IMR-90 (cell line): ENCODE results near the gene ABHD16B. TPM values are rescaled to one million over a fixed set of nuclear protein-coding genes. Genes with fewer than 3 reads are reported as not detected.

Experiments used
- ATAC-seq: fragments of 200-7000 bp; cut with Tn5 transposase; 2 replicates; pipeline ENCODE4 v1.9.1; 2020; ENCODE audit warnings: low read depth, mild to moderate bottlenecking, moderate library complexity
- BruUV-seq: library from RNA; stranded (reverse); fragments of 400-500 nt; replicated peaks from 2 replicates; lab custom pipeline; 2021; lab: Mats Ljungman, UMichigan
- CTCF ChIA-PET: fragments of 300-600 bp; formaldehyde crosslinking; extraction: SDS; loops from one replicate; lab custom pipeline; 2021; ENCODE audit warnings: antibody characterized with exemption; lab: Yijun Ruan, JAX
- POLR2A ChIA-PET: fragments of 300-600 bp; sonication (Branson Sonifier 250); formaldehyde crosslinking; loops from one replicate; lab custom pipeline; 2022; ENCODE audit warnings: antibody characterized with exemption; ENCODE audit not compliant: unreplicated experiment; lab: Charles Lee
- DNase-seq: peaks from one replicate; pipeline ENCODE4 v3.0.0; 2013
- H2AFZ ChIP-seq: replicated peaks from 2 replicates; pipeline ENCODE3; 2013; ENCODE audit warnings: low read length, mild to moderate bottlenecking; ENCODE audit not compliant: poor library complexity
- H2AK5ac ChIP-seq: 2 replicates; pipeline ENCODE4 v1.6.1; 2013; ENCODE audit warnings: low read depth, low read length, inconsistent platforms
- H2AK9ac ChIP-seq: replicated peaks from 2 replicates; pipeline ENCODE3; 2013; ENCODE audit warnings: mild to moderate bottlenecking, low read depth, low read length, moderate library complexity; ENCODE audit not compliant: poor library complexity
- H2BK120ac ChIP-seq: 2 replicates; pipeline ENCODE4 v1.6.1; 2013; ENCODE audit warnings: low read depth, low read length, inconsistent platforms
- H2BK15ac ChIP-seq: 3 replicates; pipeline ENCODE4 v1.6.1; 2013; ENCODE audit warnings: low read depth, low read length, inconsistent platforms
- H2BK20ac ChIP-seq: 2 replicates; pipeline ENCODE4 v1.6.1; 2013; ENCODE audit warnings: low read depth, mild to moderate bottlenecking, inconsistent platforms, low read length, moderate library complexity
- H2BK5ac ChIP-seq: 2 replicates; pipeline ENCODE4 v1.6.1; 2013; ENCODE audit warnings: mild to moderate bottlenecking, low read depth, low read length, inconsistent platforms; ENCODE audit not compliant: poor library complexity, severe bottlenecking
- H3K14ac ChIP-seq: replicated peaks from 2 replicates; pipeline ENCODE4 v1.6.1; 2013; ENCODE audit warnings: low read depth, low read length, inconsistent platforms
- H3K18ac ChIP-seq: 2 replicates; pipeline ENCODE4 v1.6.1; 2013; ENCODE audit warnings: low read depth, low read length, control low read depth
- H3K23ac ChIP-seq: 2 replicates; pipeline ENCODE4 v1.6.1; 2013; ENCODE audit warnings: low read depth, low read length, inconsistent platforms
- H3K27ac ChIP-seq: 2 replicates; pipeline ENCODE4 v1.5.1; 2013; ENCODE audit warnings: mild to moderate bottlenecking, control low read depth, low read length; ENCODE audit not compliant: insufficient read depth
- H3K27me3 ChIP-seq: 2 replicates; pipeline ENCODE4 v1.6.1; 2013; ENCODE audit warnings: low read length; ENCODE audit not compliant: control insufficient read depth, insufficient read depth
- H3K36me3 ChIP-seq: 2 replicates; pipeline ENCODE4 v1.6.1; 2013; ENCODE audit warnings: low read length, mixed read lengths; ENCODE audit not compliant: control insufficient read depth, insufficient read depth
- H3K4ac ChIP-seq: 2 replicates; pipeline ENCODE4 v1.6.1; 2013; ENCODE audit warnings: low read depth, low read length, inconsistent platforms
- H3K4me1 ChIP-seq: 2 replicates; pipeline ENCODE4 v1.6.1; 2013; ENCODE audit warnings: low read length, mixed read lengths; ENCODE audit not compliant: control insufficient read depth, insufficient read depth
- H3K4me2 ChIP-seq: 2 replicates; pipeline ENCODE4 v1.6.1; 2013; ENCODE audit warnings: low read depth, mild to moderate bottlenecking, control low read depth, low read length, moderate library complexity
- H3K4me3 ChIP-seq: 2 replicates; pipeline ENCODE4 v1.5.1; 2013; ENCODE audit warnings: low read depth, mild to moderate bottlenecking, control low read depth, low read length, moderate library complexity; ENCODE audit not compliant: insufficient read depth
- H3K56ac ChIP-seq: 2 replicates; pipeline ENCODE4 v1.6.1; 2013; ENCODE audit warnings: low read length, inconsistent platforms; ENCODE audit not compliant: insufficient read depth; ENCODE audit errors: extremely low read depth
- H3K79me1 ChIP-seq, 2 experiments: 2 replicates each; pipeline ENCODE4 v1.6.1; 2013; ENCODE audit warnings: low read length in 2 of 2, inconsistent platforms in 1 of 2, low read depth in 1 of 2
- H3K9ac ChIP-seq: 2 replicates; pipeline ENCODE4 v1.6.1; 2013; ENCODE audit warnings: low read depth, low read length, control low read depth
- H3K9me1 ChIP-seq: 2 replicates; pipeline ENCODE4 v1.6.1; 2013; ENCODE audit warnings: low read length, inconsistent platforms; ENCODE audit not compliant: insufficient read depth
- H3K9me3 ChIP-seq: 2 replicates; pipeline ENCODE4 v1.6.1; 2013; ENCODE audit warnings: low read length; ENCODE audit not compliant: control insufficient read depth, insufficient read depth
- H4K20me1 ChIP-seq: 2 replicates; pipeline ENCODE4 v1.6.1; 2013; ENCODE audit warnings: low read length, inconsistent platforms; ENCODE audit not compliant: insufficient read depth
- H4K5ac ChIP-seq: 2 replicates; pipeline ENCODE4 v1.6.1; 2013; ENCODE audit warnings: mild to moderate bottlenecking, low read depth, low read length, control low read depth
- H4K8ac ChIP-seq, 2 experiments: 2 replicates each; pipeline ENCODE4 v1.6.1; 2013; ENCODE audit warnings: low read depth in 2 of 2, low read length in 2 of 2, control low read depth in 1 of 2, inconsistent platforms in 1 of 2
- H4K91ac ChIP-seq: 2 replicates; pipeline ENCODE4 v1.6.1; 2013; ENCODE audit warnings: low read depth, low read length, inconsistent platforms; ENCODE audit not compliant: insufficient read depth
- CEBPB ChIP-seq: IDR thresholded peaks from 2 replicates; pipeline ENCODE4 v1.6.1; 2012; ENCODE audit warnings: low read depth, low read length, improper control_type of control experiment
- ELK1 ChIP-seq: fragments of 150-350 bp; IDR thresholded peaks from 2 replicates; pipeline ENCODE4 v1.6.1; 2016; ENCODE audit warnings: low read depth, mild to moderate bottlenecking, low read length, moderate library complexity, borderline replicate concordance
- FOS ChIP-seq: fragments of 150-350 bp; IDR thresholded peaks from 2 replicates; pipeline ENCODE4 v1.6.1; 2016; ENCODE audit warnings: low read depth, low read length
- MAZ ChIP-seq: IDR thresholded peaks from 2 replicates; pipeline ENCODE4 v1.6.1; 2012; ENCODE audit warnings: low read depth, mild to moderate bottlenecking, low read length, improper control_type of control experiment, moderate library complexity, borderline replicate concordance
- MXI1 ChIP-seq: IDR thresholded peaks from 2 replicates; pipeline ENCODE4 v1.6.1; 2012; ENCODE audit warnings: low read depth, mild to moderate bottlenecking, low read length, moderate library complexity, borderline replicate concordance
- NFE2L2 ChIP-seq: fragments of 150-350 bp; IDR thresholded peaks from 2 replicates; pipeline ENCODE4 v1.6.1; 2016; ENCODE audit warnings: low read depth, mild to moderate bottlenecking, low read length
- POLR2A ChIP-seq: IDR thresholded peaks from 2 replicates; pipeline ENCODE4 v1.6.1; 2012; ENCODE audit warnings: mild to moderate bottlenecking, low read depth, low read length
- RCOR1 ChIP-seq: IDR thresholded peaks from 2 replicates; pipeline ENCODE4 v1.6.1; 2012; ENCODE audit warnings: mild to moderate bottlenecking, low read length, improper control_type of control experiment; ENCODE audit not compliant: insufficient replicate concordance
- RFX5 ChIP-seq: IDR thresholded peaks from 2 replicates; pipeline ENCODE4 v1.8.0; 2012; ENCODE audit warnings: low read depth, mild to moderate bottlenecking, low read length, moderate library complexity
- SMC3 ChIP-seq: fragments of 150-350 bp; IDR thresholded peaks from 2 replicates; pipeline ENCODE4 v1.6.1; 2016; ENCODE audit warnings: low read depth, mild to moderate bottlenecking, antibody characterized with exemption, low read length, moderate library complexity
- WGBS, 2 experiments: methylation state at CpG; one replicate each; pipeline versions ENCODE4 v1.1.5 to v1.1.7; 2013; ENCODE audit warnings: missing lambda C conversion rate in 2 of 2; ENCODE audit not compliant: insufficient read length in 1 of 2; ENCODE audit errors: extremely low coverage in 2 of 2; 5-methylcytosine and 5-hydroxymethylcytosine counted together
- dilution Hi-C: fragments of 300-500 bp; cut with HindIII; formaldehyde crosslinking; loops from one replicate; pipeline ENCODE4 v1.14.3; 2018; ENCODE audit warnings: low sequenced_read_pairs; ENCODE audit not compliant: unreplicated experiment
- in situ Hi-C: fragments of 300-500 bp; cut with MboI; formaldehyde crosslinking; loops from 3 replicates; pipeline ENCODE4 v1.14.3; 2019; ENCODE audit warnings: low sequenced_read_pairs, inconsistent platforms, mixed read lengths
- intact Hi-C: fragments of 100-400 bp; cut with micrococcal nuclease; formaldehyde crosslinking; loops from 2 replicates; pipeline ENCODE4 v1.10.0; 2022
- polyA plus RNA-seq, 3 experiments: library from polyadenylated mRNA; depleted of rRNA; stranded (reverse); fragments of >200 nt; gene quantifications; 2 replicates each; pipeline ENCODE4 v1.2.3, GENCODE V29; 2012; ENCODE audit warnings: low replicate concordance in 1 of 3
- total RNA-seq: library from RNA; depleted of rRNA; stranded (reverse); fragments of >200 nt; gene quantifications from 2 replicates; pipeline ENCODE4 v1.2.3, GENCODE V29; 2012
- TF ChIP-seq, protein P1 (sequence below): fragments of 150-350 bp; IDR thresholded peaks from 2 replicates; pipeline ENCODE4 v1.6.1; 2017; ENCODE audit warnings: mild to moderate bottlenecking, antibody characterized with exemption, low read length, low read depth

ABHD16B gene
- total and polyA plus RNA-seq, 2 of the 4 experiments (the other 2 are of a cell fraction): 0.05 TPM; not detected in 1

GRCh38 chr20:63884506-63885263 lies 23.4 kb downstream of the ABHD16B start:
- Histone ChIP-seq H4K20me1 (peaks cover 78% of the 10 kb centered on the region), H2BK120ac (no peak overlapping the region), H3K4ac (no peak overlapping the region), H4K91ac (no peak overlapping the region), H3K27me3 (no peaks in the 10 kb centered on the region), H3K4me2 (no peak overlapping the region), H2BK5ac (no peak overlapping the region), H2AK5ac (no peak overlapping the region), H3K36me3 (peaks cover 72% of the 10 kb centered on the region), H3K27ac (no peak overlapping the region), H3K4me1 (peaks cover 5% of the 10 kb centered on the region), H3K9me3 (no peaks in the 10 kb centered on the region), H3K79me1 (peaks cover 30 to 70% of the 10 kb centered on the region in 2 experiments), H2BK15ac (no peak overlapping the region), H4K8ac (no peak overlapping the region), H3K23ac (no peak overlapping the region), H3K4me3 (no peak overlapping the region), H4K5ac (no peak overlapping the region), H2BK20ac (no peak overlapping the region), H3K14ac (no peak overlapping the region), H3K9me1 (peaks cover 8% of the 10 kb centered on the region), H3K18ac (no peak overlapping the region), H2AFZ (no peak overlapping the region), H3K9ac (no peak overlapping the region), H2AK9ac (no peak overlapping the region), H3K56ac (no peak overlapping the region)
- intact Hi-C loops (no loop called here), in situ Hi-C loops (no loop called here), dilution Hi-C loops (no loop called here)
- TF ChIP-seq MAZ: no peak
- TF ChIP-seq POLR2A: no peak
- no peak for TF ChIP-seq CEBPB
- no peak for TF ChIP-seq SMC3
- TF ChIP-seq NFE2L2: no peak
- TF ChIP-seq RFX5: no peak
- TF ChIP-seq MXI1: no peak
- TF ChIP-seq, protein P1, sequence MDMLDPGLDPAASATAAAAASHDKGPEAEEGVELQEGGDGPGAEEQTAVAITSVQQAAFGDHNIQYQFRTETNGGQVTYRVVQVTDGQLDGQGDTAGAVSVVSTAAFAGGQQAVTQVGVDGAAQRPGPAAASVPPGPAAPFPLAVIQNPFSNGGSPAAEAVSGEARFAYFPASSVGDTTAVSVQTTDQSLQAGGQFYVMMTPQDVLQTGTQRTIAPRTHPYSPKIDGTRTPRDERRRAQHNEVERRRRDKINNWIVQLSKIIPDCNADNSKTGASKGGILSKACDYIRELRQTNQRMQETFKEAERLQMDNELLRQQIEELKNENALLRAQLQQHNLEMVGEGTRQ: no peak
- no peak for TF ChIP-seq FOS
- no peak for TF ChIP-seq ELK1
- no peak for TF ChIP-seq RCOR1
- CTCF ChIA-PET: no interaction called here
- WGBS, 2 experiments: 89% methylated on average over 5 of the region's 21 CpGs; no CpG with 5 or more reads in 1 of the 2 experiments
- POLR2A ChIA-PET: no interaction called here
- ATAC-seq: no peak
- no TSS peak for BruUV-seq
- no peak for DNase-seq
